Neural cell (in vitro differentiated cells): ENCODE results near the gene CRACDL. TPM values are rescaled to one million over a fixed set of nuclear protein-coding genes. Genes with fewer than 3 reads are reported as not detected.

ENCODE experiments used
- H2AFZ ChIP-seq: fragments of 200-600, 300-800 bp; sonication (generic), shearing (Covaris generic); 2 replicates; pipeline ENCODE4 v1.6.0; 2014; ENCODE audit warnings: low read depth, mild to moderate bottlenecking, antibody characterized with exemption, low read length, moderate library complexity
- H3F3A ChIP-seq: fragments of 200-600 bp; shearing (Covaris generic); 2 replicates; pipeline ENCODE4 v1.6.1; 2016; ENCODE audit warnings: mild to moderate bottlenecking, moderate library complexity, mixed read lengths, antibody characterized with exemption, low read length; ENCODE audit not compliant: insufficient read depth, poor library complexity, severe bottlenecking
- H3K27ac ChIP-seq: fragments of 200-600, 300-800 bp; sonication (generic), shearing (Covaris generic); 2 replicates; pipeline ENCODE4 v1.5.1; 2014; ENCODE audit warnings: mild to moderate bottlenecking, low read length, moderate library complexity
- H3K27me3 ChIP-seq: fragments of 300-800, 200-600 bp; sonication (generic), shearing (Covaris generic); 2 replicates; pipeline ENCODE4 v1.6.0; 2014; ENCODE audit warnings: mild to moderate bottlenecking, low read depth, low read length, moderate library complexity; ENCODE audit not compliant: insufficient read depth
- H3K36me3 ChIP-seq: fragments of 300-800, 200-600 bp; sonication (generic), shearing (Covaris generic); 2 replicates; pipeline ENCODE4 v1.5.1; 2014; ENCODE audit warnings: mild to moderate bottlenecking, antibody characterized with exemption, low read length, moderate library complexity; ENCODE audit not compliant: insufficient read depth
- H3K4me2 ChIP-seq: fragments of 300-800, 200-600 bp; sonication (generic), shearing (Covaris generic); 2 replicates; pipeline ENCODE4 v1.6.0; 2014; ENCODE audit warnings: mild to moderate bottlenecking, low read length
- H3K4me3 ChIP-seq: fragments of 300-800, 200-600 bp; sonication (generic), shearing (Covaris generic); 2 replicates; pipeline ENCODE4 v1.5.1; 2014; ENCODE audit warnings: mild to moderate bottlenecking, low read length, moderate library complexity
- H3K79me2 ChIP-seq: fragments of 200-600 bp; shearing (Covaris generic); replicated peaks from 2 replicates; pipeline ENCODE4 v1.6.0; 2014; ENCODE audit warnings: mild to moderate bottlenecking, low read length, moderate library complexity; ENCODE audit not compliant: insufficient read depth
- H3K9ac ChIP-seq: fragments of 300-800, 200-600 bp; sonication (generic), shearing (Covaris generic); 2 replicates; pipeline ENCODE4 v1.6.1; 2016; ENCODE audit warnings: mild to moderate bottlenecking, low read length, mixed read lengths
- H3K9me2 ChIP-seq: fragments of 200-600 bp; shearing (Covaris generic); 2 replicates; pipeline ENCODE4 v1.6.1; 2016; ENCODE audit warnings: mild to moderate bottlenecking, low read length, mixed read lengths; ENCODE audit not compliant: insufficient read depth
- H3K9me3 ChIP-seq: fragments of 200-600, 300-800 bp; sonication (generic), shearing (Covaris generic); 2 replicates; pipeline ENCODE4 v1.6.1; 2016; ENCODE audit warnings: mild to moderate bottlenecking, mixed run types, low read length, moderate library complexity, mixed read lengths
- H4K20me1 ChIP-seq: fragments of 200-600 bp; shearing (Covaris generic); 2 replicates; pipeline ENCODE4 v1.6.1; 2016; ENCODE audit warnings: mild to moderate bottlenecking, mixed run types; ENCODE audit not compliant: insufficient read depth
- EP300 ChIP-seq: fragments of 450-650 bp; conservative IDR thresholded peaks from 2 replicates; pipeline ENCODE4 v1.6.1; 2014; ENCODE audit warnings: antibody characterized with exemption, mild to moderate bottlenecking, moderate library complexity; ENCODE audit not compliant: poor library complexity, severe bottlenecking
- EZH2 ChIP-seq: fragments of 200-600, 300-800 bp; shearing (Covaris generic), sonication (generic); IDR thresholded peaks from 2 replicates; pipeline ENCODE4 v1.6.1; 2014; ENCODE audit warnings: antibody characterized with exemption, low read length, borderline replicate concordance, mild to moderate bottlenecking; ENCODE audit not compliant: insufficient read depth, poor library complexity, severe bottlenecking
- MXI1 ChIP-seq: fragments of 450-650 bp; conservative IDR thresholded peaks from 2 replicates; pipeline ENCODE4 v1.6.1; 2014; ENCODE audit warnings: antibody characterized with exemption, mild to moderate bottlenecking; ENCODE audit not compliant: poor library complexity, severe bottlenecking
- POLR2AphosphoS5 ChIP-seq: IDR thresholded peaks from 2 replicates; pipeline ENCODE4 v1.6.1; 2012
- RAD21 ChIP-seq: fragments of 450-650 bp; conservative IDR thresholded peaks from 2 replicates; pipeline ENCODE4 v1.6.1; 2014; ENCODE audit warnings: antibody characterized with exemption, mild to moderate bottlenecking, moderate library complexity
- SMC3 ChIP-seq: fragments of 450-650 bp; conservative IDR thresholded peaks from 2 replicates; pipeline ENCODE4 v1.6.1; 2014; ENCODE audit warnings: antibody characterized with exemption, mild to moderate bottlenecking, moderate library complexity; ENCODE audit not compliant: poor library complexity
- TAF1 ChIP-seq: IDR thresholded peaks from 2 replicates; pipeline ENCODE4 v1.6.1; 2012; ENCODE audit warnings: low read depth
- polyA plus RNA-seq: library from polyadenylated mRNA; depleted of rRNA; stranded (reverse); fragments of >200 nt; gene quantifications from 2 replicates; pipeline ENCODE4 v1.2.3, GENCODE V29; 2014
- TF ChIP-seq, protein P1 (sequence below): IDR thresholded peaks from 2 replicates; pipeline ENCODE4 v1.6.1; 2012; ENCODE audit warnings: borderline replicate concordance
- TF ChIP-seq, protein P2 (sequence below): fragments of 450-650 bp; IDR thresholded peaks from 2 replicates; pipeline ENCODE4 v1.5.1; 2014; ENCODE audit warnings: antibody characterized with exemption, mild to moderate bottlenecking, moderate library complexity; ENCODE audit not compliant: poor library complexity, severe bottlenecking

The CRACDL gene
- polyA plus RNA-seq, 1 donor from 2014 or later, result 0.85 TPM

DNA sequence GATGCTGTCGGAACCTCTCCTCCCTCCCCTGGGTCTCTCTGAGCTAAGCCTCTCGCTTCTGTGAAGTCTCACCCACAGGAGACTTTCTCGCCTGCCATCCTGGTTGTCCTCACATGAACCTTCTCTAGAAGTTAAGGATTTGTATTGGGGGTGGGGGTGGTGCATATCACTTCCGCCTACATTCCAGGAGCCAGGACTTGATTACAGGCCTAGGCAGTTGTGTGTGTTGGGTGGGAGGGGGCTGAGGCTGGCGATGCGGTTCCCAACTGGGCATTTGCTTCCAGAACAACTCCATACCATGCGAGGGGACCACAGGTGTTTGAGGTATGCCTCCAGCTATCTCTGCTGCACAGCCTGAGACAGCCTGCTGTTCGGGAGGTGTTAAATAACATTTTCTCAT, 148.3 kb downstream of the CRACDL start:
- Histone ChIP-seq H3F3A (no peaks in the 10 kb centered on the region), H3K27me3 (no peaks in the 10 kb centered on the region), H3K36me3 (no peaks in the 10 kb centered on the region), H3K4me2 (no peak overlapping the region), H2AFZ (no peak overlapping the region), H3K9me2 (no peaks in the 10 kb centered on the region), H4K20me1 (no peaks in the 10 kb centered on the region), H3K79me2 (no peaks in the 10 kb centered on the region), H3K4me3 (no peak overlapping the region), H3K9ac (no peak overlapping the region), H3K27ac (no peak overlapping the region), H3K9me3 (no peaks in the 10 kb centered on the region)
- TF ChIP-seq RAD21, result no peak
- TF ChIP-seq, protein P1, sequence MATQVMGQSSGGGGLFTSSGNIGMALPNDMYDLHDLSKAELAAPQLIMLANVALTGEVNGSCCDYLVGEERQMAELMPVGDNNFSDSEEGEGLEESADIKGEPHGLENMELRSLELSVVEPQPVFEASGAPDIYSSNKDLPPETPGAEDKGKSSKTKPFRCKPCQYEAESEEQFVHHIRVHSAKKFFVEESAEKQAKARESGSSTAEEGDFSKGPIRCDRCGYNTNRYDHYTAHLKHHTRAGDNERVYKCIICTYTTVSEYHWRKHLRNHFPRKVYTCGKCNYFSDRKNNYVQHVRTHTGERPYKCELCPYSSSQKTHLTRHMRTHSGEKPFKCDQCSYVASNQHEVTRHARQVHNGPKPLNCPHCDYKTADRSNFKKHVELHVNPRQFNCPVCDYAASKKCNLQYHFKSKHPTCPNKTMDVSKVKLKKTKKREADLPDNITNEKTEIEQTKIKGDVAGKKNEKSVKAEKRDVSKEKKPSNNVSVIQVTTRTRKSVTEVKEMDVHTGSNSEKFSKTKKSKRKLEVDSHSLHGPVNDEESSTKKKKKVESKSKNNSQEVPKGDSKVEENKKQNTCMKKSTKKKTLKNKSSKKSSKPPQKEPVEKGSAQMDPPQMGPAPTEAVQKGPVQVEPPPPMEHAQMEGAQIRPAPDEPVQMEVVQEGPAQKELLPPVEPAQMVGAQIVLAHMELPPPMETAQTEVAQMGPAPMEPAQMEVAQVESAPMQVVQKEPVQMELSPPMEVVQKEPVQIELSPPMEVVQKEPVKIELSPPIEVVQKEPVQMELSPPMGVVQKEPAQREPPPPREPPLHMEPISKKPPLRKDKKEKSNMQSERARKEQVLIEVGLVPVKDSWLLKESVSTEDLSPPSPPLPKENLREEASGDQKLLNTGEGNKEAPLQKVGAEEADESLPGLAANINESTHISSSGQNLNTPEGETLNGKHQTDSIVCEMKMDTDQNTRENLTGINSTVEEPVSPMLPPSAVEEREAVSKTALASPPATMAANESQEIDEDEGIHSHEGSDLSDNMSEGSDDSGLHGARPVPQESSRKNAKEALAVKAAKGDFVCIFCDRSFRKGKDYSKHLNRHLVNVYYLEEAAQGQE, result no peak
- TF ChIP-seq, protein P2, sequence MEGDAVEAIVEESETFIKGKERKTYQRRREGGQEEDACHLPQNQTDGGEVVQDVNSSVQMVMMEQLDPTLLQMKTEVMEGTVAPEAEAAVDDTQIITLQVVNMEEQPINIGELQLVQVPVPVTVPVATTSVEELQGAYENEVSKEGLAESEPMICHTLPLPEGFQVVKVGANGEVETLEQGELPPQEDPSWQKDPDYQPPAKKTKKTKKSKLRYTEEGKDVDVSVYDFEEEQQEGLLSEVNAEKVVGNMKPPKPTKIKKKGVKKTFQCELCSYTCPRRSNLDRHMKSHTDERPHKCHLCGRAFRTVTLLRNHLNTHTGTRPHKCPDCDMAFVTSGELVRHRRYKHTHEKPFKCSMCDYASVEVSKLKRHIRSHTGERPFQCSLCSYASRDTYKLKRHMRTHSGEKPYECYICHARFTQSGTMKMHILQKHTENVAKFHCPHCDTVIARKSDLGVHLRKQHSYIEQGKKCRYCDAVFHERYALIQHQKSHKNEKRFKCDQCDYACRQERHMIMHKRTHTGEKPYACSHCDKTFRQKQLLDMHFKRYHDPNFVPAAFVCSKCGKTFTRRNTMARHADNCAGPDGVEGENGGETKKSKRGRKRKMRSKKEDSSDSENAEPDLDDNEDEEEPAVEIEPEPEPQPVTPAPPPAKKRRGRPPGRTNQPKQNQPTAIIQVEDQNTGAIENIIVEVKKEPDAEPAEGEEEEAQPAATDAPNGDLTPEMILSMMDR, result no peak
- TF ChIP-seq TAF1, result no peak
- no peak for TF ChIP-seq MXI1
- no peak for TF ChIP-seq POLR2AphosphoS5
- TF ChIP-seq EP300, result no peak
- TF ChIP-seq EZH2, result no peak
- TF ChIP-seq SMC3, result no peak

DNA sequence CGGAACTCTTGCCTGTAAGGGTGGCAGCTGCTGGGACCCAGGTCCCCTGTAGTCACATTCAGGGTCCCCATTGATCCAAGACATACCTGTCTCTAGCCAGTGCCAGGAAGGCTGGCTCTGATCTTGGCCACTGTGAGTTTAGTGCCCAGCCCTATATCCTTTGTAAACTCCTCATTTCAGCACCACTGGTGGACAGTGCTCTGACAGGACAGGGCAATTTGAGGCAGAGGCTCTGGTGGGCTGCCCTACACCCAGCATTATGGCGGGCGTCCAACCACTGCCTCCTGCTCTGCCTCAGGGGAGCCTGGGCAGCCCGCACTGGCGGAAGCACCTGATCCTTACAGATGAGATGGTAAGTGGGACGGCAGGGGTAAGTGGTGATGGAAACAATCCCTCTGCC, 149.8 kb downstream of the CRACDL start:
- H3K4me2 ChIP-seq, result no peak overlapping the region
- no peak overlapping the region for H3K4me3 ChIP-seq
- no peaks in the 10 kb centered on the region for H3K9me3 ChIP-seq
- H3K36me3 ChIP-seq, result no peaks in the 10 kb centered on the region
- no peak overlapping the region for H2AFZ ChIP-seq
- H3K27me3 ChIP-seq, result no peaks in the 10 kb centered on the region
- no peaks in the 10 kb centered on the region for H3F3A ChIP-seq
- H4K20me1 ChIP-seq, result no peaks in the 10 kb centered on the region
- no peak overlapping the region for H3K27ac ChIP-seq
- no peak overlapping the region for H3K9ac ChIP-seq
- H3K9me2 ChIP-seq, result no peaks in the 10 kb centered on the region
- TF ChIP-seq, protein P2, result no peak
- TF ChIP-seq, protein P1, result no peak
- TF ChIP-seq EP300 (no peak), TAF1 (no peak), RAD21 (no peak), MXI1 (no peak), SMC3 (no peak)
- no peaks in the 10 kb centered on the region for H3K79me2 ChIP-seq
